ENCODE measurements around the gene TRIP13.
"Not testable (repeated sequence)": the region's sequence is repeated elsewhere in the genome, so short reads cannot be mapped to it uniquely, and the experiment has no call there.

TRIP13 gene

DNA sequence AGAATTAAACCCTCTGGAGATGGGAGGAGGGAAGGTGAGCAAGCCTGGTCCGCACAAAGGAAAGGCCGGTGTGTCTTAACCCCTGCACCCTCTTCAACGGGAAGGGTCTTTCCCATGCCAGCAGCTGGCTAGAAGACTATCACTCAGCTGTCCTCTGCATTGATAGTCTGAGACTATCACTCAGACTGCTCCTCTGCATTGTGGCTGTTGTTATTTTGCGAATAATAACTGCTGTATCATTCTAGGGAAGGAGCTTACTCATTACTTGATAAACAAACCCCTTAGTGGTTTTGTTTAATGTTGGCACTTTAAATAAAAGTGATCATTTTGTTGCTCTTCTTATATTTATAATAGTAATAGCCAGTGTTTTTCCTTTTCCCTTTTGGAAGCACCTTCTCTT lies 8.1 kb downstream of the TRIP13 start:
- no peak for DNase-seq

DNA sequence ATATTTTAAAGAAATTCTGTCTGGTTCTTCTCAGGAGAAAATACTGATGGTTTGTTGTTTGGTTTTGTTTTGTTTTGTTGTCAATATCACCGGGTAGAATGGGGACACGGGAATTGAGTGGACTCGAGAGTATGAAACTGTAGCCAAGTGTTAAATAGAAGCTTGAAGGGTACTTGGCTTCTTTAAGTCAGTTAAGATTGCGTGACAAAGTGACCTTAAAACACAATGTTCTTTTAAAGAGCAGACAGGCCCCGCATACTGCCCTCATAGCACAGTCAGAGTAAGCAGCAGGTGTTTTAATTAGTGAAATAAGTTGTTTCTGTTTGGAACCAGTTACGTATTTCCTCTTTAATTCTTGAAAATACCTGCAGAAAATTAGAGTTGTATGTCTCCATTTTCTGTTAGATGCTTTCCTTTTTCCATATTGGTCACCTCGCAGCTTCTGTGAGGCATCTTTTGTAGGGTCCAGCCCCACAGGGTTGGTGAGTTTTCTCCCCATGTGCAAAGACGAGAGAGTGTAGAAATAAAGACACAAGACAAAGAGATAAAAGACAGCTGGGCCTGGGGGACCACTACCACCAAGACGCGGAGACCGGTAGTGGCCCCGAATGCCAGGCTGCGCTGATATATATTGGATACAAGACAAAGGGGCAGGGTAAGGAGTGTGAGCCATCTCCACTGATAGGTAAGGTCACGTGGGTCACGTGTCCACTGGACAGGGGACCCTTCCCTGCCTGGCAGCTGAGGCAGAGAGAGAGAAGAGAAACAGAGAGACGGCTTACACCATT lies 9.6 kb downstream of the TRIP13 start:
- no peak for DNase-seq

DNA sequence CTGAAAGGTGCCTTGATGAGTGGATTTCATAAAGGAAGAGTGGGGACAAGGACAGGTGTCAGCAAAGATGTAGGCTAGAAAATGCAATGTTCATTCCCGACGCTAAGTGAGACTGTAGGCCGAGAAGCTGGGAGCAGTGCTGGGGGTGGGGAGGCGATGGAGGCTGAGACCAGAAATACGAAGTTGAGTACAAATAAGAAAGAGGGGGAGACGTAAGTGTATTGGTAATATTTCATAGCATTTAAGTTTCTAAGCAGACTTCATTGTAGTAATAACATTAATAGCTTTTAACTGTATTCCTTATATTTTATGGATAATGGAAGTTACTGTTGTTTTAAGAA lies 11.0 kb downstream of the TRIP13 start:
- no peak for DNase-seq

DNA sequence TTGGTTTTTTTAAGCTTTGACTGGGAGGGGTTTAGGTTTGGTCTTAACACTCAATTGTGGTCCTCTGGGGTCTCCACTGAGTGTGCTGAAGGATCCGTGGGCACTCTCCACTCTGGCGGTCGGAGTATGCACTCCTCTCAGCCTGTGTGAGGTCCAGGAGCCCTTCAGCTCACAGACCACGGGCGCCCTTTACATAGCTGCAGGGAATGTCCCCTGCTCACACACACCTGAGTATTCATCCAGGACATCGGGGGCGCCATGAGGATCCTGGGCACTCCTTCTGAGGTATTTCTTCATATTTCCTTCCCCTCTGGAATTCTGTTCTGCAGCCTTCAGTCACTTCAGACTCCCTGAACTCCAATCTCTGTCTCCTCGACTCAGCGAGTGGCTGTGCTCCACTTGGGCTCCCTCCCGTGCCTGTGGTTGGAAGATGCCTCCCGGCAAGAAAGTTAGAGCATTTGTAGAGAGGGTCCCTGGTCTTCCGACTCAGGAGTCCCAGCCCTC lies 12.5 kb downstream of the TRIP13 start:
- no peak for DNase-seq

DNA sequence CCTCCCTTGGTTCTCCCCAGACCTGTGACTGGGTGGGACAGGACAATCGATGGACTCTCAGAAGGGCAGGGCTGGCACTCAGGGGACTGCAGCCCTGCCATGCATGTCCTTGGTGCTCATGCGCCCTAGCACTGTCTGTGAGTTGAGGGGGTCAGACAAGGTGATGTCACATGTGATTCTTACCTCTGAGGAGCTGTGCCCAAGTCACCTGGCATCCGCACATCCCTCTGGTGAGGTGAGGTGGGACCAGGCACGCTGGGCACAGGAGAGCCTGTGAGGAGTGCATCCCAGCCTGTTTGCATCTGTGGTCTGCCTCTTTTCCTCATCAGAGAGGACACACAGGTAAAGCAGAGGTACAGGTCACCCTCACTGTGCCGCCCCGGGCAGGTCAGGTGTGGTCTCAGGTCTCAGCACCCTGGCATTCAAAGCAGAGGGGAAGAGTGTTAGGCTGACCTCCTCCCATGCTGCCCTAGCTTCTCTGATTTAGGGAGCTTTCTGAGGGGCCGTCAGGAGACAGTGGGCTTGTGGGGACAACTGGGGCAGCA lies 14.8 kb downstream of the TRIP13 start:
- no peak for DNase-seq

DNA sequence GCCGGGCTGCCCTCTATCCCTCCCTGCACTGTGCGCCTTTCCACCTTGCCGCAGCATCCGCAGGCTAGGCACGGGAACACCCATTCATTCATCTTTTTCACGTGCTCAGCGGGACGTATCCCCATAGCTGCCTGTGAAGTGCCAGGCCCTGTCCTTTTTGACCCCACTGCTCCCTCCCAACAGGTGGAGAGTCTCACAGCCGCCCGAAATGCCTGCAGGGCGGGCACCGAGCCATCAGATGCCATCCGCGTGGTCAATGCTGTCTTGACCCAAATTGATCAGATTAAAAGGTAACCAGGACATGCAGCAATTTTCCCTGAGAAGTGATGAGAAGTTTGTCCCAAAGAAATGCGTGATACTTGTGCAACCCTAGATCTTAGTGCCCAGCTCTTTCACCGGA lies 15.5 kb downstream of the TRIP13 start:
- no peak for DNase-seq

DNA sequence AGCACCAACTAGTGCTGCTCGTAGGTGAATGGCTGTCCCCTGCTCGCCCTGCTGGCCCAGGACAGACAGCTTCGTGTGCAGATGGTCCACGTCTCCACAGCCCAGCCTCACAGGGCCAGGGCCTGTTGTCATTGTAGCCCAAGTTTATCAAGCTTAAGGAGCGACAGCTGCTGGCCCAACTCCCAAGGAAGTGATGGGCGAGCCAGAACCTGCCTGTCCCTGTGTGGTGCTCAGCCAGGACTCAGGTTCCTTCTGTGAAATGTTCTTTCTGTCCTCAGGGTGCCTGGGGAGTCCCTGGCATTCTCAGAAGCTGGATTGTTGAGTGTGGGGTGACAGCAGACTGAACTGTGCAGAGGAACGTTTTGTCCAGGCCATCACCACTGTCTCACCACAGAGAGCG lies 16.4 kb downstream of the TRIP13 start:
- no peak for DNase-seq

DNA sequence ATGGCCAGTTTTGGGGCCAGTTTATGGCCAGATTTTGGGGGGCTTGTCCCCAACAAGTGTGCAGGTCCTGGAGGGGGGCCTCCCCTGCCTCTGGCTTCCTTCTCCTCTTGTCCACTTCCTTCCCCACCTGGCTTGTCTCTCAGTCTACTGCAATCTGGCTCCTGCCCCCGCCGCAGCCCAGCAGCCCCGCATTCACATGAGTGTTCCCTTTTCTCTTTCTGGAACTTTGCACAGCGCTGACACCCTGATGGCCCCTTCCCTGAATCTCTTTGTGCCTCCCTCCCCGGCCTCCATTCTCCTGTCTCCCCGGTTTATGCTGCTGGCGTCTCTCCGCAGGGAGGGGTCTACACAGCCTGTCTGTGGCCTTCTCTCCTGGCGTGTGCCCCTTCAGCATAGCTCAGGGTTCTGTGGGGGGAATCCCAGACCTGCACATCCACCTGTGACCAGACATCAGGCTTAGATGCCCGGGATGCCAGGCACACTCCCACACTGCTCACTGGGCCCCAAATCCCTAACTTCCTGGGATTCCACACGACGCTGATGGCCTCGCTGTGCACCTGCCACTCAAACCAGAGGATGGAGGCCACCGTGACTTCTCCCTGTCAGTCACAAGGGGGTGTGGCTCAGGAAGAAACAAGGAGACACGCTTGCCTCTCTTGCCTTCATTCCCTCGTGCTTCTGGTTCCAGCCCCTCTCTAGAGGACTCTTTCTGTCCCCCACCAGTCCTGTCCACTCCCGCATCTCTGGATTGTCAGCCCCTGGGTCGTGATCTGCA lies 17.5 kb downstream of the TRIP13 start:
- no peak for DNase-seq

DNA sequence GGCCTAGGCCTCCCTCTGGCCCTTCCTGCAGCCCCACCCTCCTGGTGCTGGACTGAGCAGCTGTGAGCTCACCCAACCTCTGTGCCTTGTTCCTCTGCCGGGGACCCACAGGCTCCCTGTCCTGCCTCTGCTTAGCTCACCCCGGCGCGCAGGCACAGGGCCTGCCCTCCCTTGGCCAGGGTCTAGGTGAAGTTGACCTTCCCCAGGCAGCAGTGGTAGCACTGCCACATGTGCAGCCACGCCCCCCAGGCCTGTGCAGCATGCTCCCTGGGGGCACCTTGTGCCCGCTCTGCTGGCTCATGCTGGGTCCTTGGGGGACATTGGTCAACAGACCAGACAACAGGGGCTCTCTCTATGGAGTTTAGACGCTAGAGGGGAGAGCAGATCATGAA lies 18.1 kb downstream of the TRIP13 start:
- no peak for DNase-seq

DNA sequence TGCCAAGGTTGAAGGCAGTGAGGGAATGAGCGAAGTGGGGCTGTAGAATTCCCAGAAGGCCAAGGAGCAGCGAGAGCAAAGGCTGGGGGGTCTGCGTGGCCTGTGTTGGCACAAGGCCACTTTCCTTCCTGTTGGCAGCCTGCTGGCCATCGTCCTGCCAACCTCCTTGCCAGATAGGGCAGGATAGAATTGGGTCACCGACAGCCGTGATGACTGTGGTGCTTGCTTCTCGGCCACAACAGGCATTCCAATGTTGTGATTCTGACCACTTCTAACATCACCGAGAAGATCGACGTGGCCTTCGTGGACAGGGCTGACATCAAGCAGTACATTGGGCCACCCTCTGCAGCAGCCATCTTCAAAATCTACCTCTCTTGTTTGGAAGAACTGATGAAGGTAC lies 18.9 kb downstream of the TRIP13 start:
- DNase-seq = no peak

DNA sequence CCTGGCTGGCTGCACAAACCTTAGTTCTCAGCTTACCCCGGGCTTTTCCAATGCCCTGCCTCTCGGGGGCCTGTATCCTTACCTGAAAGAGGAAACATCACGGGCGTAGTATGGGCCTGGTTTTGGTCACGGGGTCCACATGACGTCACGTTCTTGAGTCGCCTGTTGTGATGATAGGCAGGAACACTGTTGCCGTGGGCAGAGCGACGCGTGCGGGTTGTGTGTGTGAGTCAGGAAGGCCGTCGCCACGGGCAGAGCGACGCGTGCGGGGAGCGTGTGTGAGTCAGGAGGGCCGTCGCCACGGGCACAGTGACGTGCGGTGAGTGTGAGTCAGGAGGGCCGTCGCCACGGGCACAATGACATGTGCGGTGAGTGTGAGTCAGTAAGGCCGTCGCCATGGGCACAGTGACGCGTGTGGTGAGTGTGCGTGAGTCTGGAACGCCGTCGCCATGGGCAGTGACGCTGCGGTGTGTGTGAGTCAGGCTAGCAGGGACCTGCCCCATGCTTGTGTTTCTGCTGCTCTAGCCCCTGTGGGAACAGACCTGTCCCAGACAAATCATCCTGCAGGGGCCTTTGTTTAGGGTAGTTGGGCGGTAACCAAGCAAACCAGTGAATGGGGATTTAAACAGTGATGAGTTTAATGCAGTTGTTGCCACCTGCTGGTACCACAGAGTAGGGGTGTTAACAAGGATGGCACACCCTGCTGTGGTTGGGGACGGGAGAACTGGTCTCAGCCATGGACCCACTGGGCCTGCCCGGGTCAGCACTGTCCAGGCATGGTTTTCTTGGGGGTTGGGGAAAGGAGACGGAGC lies 19.8 kb downstream of the TRIP13 start:
- no peak for DNase-seq

DNA sequence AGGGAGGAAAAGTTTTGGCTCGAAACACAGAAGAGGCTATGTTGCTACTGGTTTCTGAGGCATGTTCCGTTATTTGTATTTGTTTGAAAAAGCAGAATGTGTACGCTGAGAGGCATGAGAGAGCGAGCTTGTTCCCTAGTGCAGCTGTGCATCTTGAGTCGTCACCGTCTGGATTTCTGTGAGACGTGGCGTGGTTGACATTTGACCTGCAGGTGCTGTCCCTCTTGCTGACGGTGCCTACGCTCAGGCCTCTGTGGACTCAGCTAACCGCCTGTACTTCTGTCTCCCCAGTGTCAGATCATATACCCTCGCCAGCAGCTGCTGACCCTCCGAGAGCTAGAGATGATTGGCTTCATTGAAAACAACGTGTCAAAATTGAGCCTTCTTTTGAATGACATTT lies 21.5 kb downstream of the TRIP13 start:
- DNase-seq = no peak

DNA sequence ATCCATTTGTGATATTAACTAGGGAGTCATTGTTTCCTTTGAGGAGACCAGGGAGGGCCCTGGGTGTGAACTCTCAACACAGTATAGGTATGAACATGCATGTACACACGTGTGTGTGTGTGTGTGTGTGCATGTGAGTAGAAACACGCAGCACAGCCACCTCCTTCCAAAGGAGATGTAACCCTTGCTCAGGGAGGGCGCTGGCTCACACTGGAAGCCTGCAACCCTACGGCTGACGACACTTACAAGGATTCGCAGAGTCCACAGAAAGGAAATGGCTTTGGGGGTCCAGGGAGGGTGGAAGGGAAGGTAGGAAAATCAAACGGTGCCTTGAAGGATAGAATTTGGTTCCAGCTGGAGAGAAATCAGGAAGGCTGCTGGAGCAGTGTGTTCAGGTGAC lies 21.9 kb downstream of the TRIP13 start:
- no peak for DNase-seq

DNA sequence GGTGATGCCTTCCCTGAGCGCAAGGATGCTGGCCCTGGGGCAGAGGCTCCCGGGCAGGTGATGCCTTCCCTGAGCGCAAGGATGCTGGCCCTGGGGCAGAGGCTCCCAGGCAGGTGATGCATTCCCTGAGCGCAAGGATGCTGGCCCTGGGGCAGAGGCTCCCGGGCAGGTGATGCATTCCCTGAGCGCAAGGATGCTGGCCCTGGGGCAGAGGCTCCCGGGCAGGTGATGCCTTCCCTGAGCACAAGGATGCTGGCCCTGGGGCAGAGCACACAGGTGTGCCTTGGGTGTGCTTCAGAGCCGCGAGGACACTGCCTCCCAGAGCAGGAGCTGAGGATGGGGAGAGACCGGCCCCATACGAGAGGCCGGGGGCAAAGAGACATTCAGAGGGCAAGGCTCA lies 22.7 kb downstream of the TRIP13 start:
- not testable (repeated sequence) for DNase-seq

DNA sequence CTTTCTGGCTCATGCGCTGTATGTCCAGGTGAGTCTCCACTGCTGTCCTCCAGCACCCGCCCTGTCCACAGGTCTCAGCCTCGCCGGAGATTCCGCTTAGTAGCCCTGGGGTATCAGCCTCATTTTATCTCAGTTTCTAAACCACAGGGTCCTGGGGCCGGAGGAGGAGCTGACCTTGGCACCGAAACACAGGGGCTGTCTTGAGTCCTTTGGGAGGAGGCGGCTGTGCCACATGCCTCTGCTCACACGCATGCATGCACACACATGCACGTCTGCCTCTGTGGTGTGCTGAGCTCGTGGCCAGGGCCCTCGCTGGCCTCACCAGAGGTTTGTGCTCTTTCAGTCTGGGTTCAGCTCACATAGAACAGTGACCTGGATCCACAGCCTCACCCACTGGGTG lies 23.3 kb downstream of the TRIP13 start:
- no peak for DNase-seq

DNA sequence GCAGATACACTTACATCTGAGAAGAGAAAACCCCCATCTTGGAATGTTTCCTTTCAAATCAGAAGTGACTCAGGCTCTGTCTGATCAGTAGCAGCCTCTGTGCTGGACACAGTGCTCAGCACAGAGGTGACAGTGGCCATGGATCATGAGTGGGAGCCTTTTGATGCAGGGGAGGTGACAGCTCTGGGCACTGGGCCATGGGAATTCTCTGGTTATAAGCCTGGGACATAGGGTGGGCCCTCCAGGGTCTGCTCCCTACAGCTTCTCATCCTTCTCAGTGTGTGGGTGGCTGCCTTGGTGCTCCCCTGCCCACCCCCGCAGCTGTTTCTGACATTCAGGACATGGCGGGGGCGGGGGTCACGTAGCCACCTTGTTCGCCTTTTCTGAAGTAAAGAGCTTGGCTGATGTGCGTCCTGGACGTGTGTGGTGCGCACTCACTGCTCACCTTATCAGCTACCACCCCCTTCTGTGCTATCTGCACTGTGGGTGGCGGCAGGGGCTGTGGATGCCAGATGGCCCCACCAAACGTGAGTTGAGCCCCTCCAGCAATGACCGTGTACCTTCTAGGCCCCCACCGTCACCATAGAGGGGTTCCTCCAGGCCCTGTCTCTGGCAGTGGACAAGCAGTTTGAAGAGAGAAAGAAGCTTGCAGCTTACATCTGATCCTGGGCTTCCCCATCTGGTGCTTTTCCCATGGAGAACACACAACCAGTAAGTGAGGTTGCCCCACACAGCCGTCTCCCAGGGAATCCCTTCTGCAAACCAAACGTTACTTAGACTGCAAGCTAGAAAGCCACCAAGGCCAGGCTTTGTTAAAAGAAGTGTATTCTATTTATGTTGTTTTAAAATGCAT lies 24.0 kb downstream of the TRIP13 start:
- DNase-seq = no peak

DNA sequence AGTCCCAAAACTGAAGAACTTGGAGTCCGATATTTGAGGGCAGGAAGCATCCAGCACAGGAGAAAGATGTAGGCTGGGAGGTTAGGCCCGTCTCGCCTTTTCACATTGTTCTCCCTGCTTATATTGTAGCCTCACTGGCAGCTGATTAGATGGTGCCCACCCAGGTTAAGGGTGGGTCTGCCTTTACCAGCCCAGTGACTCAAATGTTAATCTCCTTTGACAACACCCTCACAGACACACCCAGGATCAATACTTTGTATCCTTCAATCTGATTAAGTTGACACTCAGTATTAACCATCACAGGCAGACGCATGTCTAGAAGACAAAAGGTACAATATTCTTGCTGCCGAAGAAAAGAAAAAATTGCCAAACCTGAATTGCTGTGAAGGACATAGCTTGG lies 26.0 kb downstream of the TRIP13 start:
- not testable (repeated sequence) for DNase-seq

DNA sequence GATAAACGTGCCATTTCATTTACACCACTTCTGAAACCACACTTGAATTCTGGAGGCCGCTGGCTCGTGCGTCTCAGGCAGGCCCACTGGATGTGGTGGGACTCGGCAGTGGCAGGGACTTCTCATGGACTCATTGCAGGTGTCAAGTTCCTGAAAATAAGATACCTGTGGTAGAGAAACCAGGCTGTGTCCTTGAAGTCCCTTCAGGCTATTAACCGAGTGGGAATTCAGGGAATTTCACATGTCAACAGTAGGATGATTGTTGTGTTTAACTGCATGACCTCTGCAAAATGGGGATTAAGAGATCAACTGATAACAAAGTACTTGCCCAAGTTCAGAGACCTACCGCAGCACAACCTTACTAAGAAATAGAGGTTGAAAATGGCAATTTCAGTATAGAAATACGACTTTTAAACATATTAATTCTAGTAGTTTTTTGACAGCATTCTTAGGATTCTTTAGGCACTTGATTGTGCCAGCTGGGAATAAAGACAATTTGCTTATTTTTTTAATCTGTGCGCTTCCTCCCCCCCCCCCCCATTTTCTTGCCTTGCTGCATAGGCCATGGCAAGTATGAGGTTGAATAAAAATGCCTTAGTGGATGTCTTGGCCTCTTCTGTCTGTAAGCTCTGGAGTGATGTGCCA lies 26.8 kb downstream of the TRIP13 start:
- DNase-seq = no peak

DNA sequence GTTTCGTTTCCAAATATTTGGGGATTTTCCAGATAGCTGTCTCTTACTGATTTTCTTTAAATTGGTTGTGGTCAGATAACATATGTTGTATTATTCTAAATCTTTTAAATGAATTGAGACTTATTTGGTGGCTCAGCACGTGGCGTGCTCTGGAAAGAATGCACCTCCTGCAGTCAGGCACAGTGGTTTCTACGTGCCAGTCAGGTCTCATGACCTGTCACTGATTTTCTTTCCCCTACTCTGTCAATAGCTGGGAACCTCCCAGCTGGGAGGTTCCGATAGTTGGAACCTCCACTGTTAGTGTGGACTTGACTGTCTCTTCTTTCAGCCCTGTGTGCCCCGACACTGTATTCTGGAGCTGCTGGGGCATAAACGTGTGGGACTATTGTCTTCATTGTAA lies 27.6 kb downstream of the TRIP13 start:
- DNase-seq = no peak

DNA sequence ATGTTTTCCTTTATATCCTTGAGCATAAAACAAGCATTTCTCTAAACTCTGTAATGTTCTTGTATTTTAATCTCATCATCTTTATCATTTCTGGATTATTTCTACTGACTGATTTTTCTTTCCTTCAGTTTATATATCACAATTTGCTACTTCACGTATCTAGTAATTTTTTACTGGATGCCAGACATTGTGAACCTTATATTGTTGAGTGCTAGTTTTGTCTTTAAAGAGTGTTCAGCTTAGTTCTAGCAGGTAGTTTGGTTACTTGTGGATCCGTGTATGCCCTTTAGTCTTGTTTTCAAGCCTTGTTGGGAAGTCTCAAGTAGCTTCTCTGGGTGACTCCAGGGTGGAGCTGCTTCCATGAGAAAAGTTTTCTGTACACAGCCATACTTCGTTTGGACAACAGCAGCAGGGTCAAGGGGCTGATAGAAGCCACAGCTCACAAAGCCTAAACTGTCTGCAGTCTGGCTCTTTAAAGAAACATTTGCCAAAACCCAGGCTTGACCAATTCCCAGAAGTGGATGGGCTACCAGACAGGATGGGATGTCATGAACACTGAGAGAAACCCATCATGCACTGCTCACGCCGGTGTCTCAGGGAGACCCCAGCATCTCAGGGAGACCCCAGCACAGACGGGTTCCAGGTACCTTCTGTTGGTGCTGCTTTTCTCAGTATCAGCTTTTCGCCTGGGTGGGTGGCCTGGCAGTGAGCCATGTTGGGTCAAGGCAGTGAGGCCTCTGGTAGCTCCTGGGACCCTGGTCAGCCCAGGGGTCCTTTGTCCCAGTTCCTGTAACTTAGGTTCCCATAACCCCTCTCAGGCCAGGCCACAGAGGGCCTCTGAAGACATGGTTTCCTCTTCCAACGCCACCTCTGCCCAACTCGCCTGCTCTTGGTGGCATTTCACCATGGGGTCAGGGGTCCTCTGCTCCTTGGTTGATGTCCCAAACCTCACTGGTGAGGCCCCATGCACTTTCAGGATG lies 29.1 kb downstream of the TRIP13 start:
- no peak for DNase-seq
